NB4 (cell line): ENCODE data around the gene RBM10.

Experiments
- MAX ChIP-seq: IDR thresholded peaks from 2 replicates; pipeline ENCODE4 v1.6.1; 2011; ENCODE audit warnings: low read depth, low read length
- MYC ChIP-seq: IDR thresholded peaks from 2 replicates; pipeline ENCODE4 v1.6.1; 2011; ENCODE audit warnings: low read depth, low read length
- POLR2A ChIP-seq: IDR thresholded peaks from 2 replicates; pipeline ENCODE4 v1.6.1; 2011; ENCODE audit warnings: mild to moderate bottlenecking; ENCODE audit not compliant: insufficient read length; ENCODE audit errors: extremely low read depth
- TF ChIP-seq, protein P1 (sequence below): IDR thresholded peaks from one replicate; pipeline ENCODE4 v1.5.1; 2012; ENCODE audit warnings: low read depth, low read length

GRCh38 chrX:47206316-47206715, 61.3 kb downstream of the RBM10 start:
- TF ChIP-seq, protein P1, sequence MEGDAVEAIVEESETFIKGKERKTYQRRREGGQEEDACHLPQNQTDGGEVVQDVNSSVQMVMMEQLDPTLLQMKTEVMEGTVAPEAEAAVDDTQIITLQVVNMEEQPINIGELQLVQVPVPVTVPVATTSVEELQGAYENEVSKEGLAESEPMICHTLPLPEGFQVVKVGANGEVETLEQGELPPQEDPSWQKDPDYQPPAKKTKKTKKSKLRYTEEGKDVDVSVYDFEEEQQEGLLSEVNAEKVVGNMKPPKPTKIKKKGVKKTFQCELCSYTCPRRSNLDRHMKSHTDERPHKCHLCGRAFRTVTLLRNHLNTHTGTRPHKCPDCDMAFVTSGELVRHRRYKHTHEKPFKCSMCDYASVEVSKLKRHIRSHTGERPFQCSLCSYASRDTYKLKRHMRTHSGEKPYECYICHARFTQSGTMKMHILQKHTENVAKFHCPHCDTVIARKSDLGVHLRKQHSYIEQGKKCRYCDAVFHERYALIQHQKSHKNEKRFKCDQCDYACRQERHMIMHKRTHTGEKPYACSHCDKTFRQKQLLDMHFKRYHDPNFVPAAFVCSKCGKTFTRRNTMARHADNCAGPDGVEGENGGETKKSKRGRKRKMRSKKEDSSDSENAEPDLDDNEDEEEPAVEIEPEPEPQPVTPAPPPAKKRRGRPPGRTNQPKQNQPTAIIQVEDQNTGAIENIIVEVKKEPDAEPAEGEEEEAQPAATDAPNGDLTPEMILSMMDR = no peak
- no peak for TF ChIP-seq POLR2A
- TF ChIP-seq MAX = no peak
- TF ChIP-seq MYC = no peak
